ENCODE results near the gene NKX1-2. TPM values are rescaled to one million over a fixed set of nuclear protein-coding genes. Genes with fewer than 3 reads are reported as not detected.

The NKX1-2 gene
- total RNA-seq, 3 donors from 2014 or later: 0.33 to 0.73 TPM; not detected in 1

DNA sequence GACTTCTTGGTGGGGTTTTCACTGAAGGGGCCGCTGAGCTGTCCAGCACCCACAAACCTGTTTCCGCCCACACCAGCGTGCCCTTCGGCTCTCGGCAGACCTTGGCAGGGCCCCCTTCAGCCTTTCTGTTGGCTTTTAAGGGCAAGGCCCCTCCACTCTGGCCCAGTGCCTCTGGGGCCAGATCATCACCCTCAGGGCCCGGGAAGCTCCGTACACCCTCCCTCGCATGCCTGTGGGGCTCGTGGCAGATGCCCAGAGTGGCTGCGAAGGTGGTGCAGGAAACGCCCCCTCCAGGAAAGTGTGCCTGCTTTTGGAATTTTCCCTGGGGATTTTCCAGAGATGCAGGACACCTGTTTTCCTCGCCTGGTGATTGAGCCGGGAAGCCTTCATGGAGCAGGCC is 18.8 kb upstream of the NKX1-2 start:
- Histone ChIP-seq H3K36me3 (no peaks in the 10 kb centered on the region), H3K27me3 (no peaks in the 10 kb centered on the region), H3K4me3 (no peak overlapping the region), H3K9me3 (no peaks in the 10 kb centered on the region), H3K27ac (no peak overlapping the region), H3K4me1 (no peaks in the 10 kb centered on the region)
- TF ChIP-seq POLR2AphosphoS5 (IDR thresholded peaks at IDR 0.05) (no peak), POLR2A (IDR thresholded peaks at IDR 0.05) (no peak)
- TF ChIP-seq, protein P1, sequence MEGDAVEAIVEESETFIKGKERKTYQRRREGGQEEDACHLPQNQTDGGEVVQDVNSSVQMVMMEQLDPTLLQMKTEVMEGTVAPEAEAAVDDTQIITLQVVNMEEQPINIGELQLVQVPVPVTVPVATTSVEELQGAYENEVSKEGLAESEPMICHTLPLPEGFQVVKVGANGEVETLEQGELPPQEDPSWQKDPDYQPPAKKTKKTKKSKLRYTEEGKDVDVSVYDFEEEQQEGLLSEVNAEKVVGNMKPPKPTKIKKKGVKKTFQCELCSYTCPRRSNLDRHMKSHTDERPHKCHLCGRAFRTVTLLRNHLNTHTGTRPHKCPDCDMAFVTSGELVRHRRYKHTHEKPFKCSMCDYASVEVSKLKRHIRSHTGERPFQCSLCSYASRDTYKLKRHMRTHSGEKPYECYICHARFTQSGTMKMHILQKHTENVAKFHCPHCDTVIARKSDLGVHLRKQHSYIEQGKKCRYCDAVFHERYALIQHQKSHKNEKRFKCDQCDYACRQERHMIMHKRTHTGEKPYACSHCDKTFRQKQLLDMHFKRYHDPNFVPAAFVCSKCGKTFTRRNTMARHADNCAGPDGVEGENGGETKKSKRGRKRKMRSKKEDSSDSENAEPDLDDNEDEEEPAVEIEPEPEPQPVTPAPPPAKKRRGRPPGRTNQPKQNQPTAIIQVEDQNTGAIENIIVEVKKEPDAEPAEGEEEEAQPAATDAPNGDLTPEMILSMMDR (IDR thresholded peaks at IDR 0.05): no peak
- no peak for DNase-seq (ENCODE audit: low spot score in 2 of 2)
- intact Hi-C loops (cut with DNase I; ENCODE audit: low total_unique reads): no loop called here

DNA sequence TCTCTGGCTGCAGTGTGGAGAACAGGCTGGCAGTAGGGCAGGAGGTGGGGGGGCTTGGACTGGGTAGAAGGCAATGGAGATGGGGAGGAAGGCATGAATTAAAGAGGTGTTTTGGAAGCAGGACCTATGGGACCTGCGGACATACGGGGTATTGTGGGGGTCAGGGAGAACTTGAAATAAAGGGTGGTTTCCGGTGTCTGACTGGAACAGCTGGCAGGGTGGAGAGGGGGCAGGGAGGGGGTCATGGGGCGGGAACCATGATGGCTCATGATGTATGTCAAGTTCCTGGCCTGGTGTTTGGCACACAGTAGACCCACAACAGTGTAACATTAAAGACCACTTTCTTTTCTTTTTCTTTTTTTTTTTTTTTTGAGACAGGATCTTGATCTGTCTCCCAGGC is 17.3 kb upstream of the NKX1-2 start:
- Histone ChIP-seq H3K4me1 (no peaks in the 10 kb centered on the region), H3K27me3 (no peaks in the 10 kb centered on the region), H3K9me3 (no peaks in the 10 kb centered on the region), H3K36me3 (no peaks in the 10 kb centered on the region), H3K4me3 (no peak overlapping the region), H3K27ac (no peak overlapping the region)
- TF ChIP-seq, protein P1 (IDR thresholded peaks at IDR 0.05): no peak
- TF ChIP-seq POLR2A (IDR thresholded peaks at IDR 0.05) (no peak), POLR2AphosphoS5 (IDR thresholded peaks at IDR 0.05) (no peak)
- no peak for DNase-seq (ENCODE audit: low spot score in 2 of 2)
- intact Hi-C loops (cut with DNase I; ENCODE audit: low total_unique reads): no loop called here

DNA sequence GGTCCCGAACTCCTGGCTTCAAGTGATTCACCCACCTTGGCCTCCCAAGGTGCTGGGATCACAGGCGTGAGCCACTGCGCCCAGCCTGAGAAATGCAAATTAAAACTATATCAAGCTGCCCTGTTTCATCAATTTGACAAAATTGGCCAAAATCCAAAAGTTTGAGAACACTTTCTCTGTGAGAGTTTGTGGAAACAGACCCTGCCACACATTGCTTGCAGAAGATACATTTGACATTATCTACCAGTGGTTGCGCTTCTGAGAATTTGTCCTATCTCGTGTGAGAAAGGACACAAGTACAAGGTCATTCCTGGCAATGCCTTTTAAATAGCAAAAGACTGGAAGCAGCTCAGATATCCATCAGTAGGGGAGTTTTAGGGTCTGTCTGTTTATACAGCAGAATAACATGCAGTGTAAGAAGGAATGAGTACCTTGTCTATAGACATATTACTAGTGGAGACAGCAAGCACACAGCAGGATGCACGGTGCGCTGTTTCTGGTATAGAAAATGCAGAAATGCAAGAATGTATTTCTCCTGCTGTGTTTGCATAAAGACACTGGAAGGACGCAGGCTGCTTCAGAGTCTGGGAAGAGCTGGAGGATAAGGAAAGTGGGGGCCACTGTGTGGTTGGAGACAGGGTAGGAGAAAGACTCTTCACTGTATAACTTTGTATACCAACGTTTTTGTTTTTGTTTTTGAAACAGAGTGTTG is 16.1 kb upstream of the NKX1-2 start:
- H3K4me1 ChIP-seq: no peaks in the 10 kb centered on the region
- H3K27ac ChIP-seq: no peak overlapping the region
- no peaks in the 10 kb centered on the region for H3K9me3 ChIP-seq
- H3K4me3 ChIP-seq: no peak overlapping the region
- DNase-seq (ENCODE audit: low spot score in 2 of 2): no peak
- TF ChIP-seq, protein P1 (IDR thresholded peaks at IDR 0.05): no peak
- TF ChIP-seq POLR2AphosphoS5 (IDR thresholded peaks at IDR 0.05): no peak
- no peak for TF ChIP-seq POLR2A (IDR thresholded peaks at IDR 0.05)
- intact Hi-C loops (cut with DNase I; ENCODE audit: low total_unique reads): no loop called here
- H3K27me3 ChIP-seq: no peaks in the 10 kb centered on the region
- no peaks in the 10 kb centered on the region for H3K36me3 ChIP-seq

DNA sequence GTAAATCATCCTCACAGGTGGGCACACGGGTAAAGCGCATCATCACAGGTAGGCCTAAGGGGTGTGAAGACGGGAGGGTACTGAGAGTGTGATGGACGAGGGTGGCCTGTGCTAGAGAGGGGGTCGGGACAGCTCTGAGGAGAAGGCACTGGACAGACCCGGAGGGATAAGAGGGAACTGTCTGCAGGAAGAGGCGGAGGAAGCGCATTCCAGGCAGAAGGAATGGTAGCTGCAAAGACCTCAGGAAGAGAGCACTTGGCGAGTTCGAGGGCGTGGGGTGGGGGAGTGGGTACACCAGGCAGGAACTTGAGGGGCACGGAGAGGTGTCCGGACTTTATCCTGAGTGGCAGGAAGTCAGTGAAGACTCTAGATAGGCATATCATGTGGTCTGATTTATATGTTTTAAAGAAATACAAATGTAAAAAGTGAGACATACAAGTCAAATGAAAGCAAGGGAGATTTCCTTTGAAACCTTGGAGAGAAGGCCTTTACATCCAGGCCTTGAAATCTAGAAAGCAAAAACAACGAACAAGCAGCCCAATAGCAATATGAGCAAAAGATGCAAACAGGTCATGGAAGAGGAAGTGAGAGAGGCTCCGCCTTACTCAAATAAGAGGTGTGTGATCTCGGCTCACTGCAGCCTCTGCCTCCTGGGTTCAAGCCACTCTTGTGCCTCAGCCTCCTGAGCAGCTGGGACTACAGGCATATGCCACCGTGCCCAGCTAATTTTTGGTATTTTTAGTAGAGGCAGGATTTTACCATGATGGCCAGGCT is 15.4 kb upstream of the NKX1-2 start:
- Histone ChIP-seq H3K9me3 (no peaks in the 10 kb centered on the region), H3K36me3 (no peaks in the 10 kb centered on the region), H3K4me1 (no peaks in the 10 kb centered on the region), H3K27ac (no peak overlapping the region), H3K4me3 (no peak overlapping the region), H3K27me3 (no peaks in the 10 kb centered on the region)
- TF ChIP-seq POLR2AphosphoS5 (IDR thresholded peaks at IDR 0.05) (no peak), POLR2A (IDR thresholded peaks at IDR 0.05) (no peak)
- TF ChIP-seq, protein P1 (IDR thresholded peaks at IDR 0.05): no peak
- intact Hi-C loops (cut with DNase I; ENCODE audit: low total_unique reads): no loop called here
- DNase-seq (ENCODE audit: low spot score in 2 of 2): no peak

Data from breast epithelium (tissue), 4 donors.